Measurements from ENCODE around the gene UGCG.
A peak's percentile ranks its signal among the peaks of the same experiment; 100 is the strongest.
"Not testable (repeated sequence)": the region's sequence is repeated elsewhere in the genome, so short reads cannot be mapped to it uniquely, and the experiment has no call there.

UGCG gene

DNA sequence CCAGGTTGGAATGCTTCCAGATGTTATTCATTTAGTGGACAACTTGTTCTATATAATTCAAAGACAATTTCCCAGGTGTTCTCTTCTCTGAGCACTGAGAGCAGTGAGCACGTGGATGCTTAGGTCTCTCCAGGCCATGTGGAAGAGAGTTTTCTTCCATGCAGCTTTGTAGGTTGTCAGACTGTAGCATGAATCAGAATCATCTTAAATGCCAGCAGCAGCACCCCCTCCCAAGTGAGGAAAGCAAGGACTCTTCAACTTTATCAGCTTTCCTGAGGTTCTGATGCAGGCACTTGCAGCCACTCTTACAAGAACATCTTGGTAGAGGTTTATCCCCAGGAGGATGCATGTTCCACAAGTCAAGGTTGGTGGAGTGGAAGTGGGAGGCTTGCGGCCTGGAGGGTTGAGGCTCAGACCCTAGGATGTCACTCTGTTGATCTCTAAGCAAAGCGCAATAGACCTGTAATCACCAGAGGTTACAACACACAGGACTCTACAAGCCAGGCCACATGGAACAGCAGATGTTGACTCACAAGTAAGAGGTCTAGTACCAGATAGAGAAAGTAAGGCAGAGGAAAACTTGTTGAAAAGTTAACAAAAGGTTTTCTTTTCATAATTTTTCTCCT lies 47.7 kb downstream of the UGCG start:
- H3K4me3 ChIP-seq: no peak overlapping the region
- H3K4me2 ChIP-seq: peak overlapping the region; percentile 22 to 61 (median 53); a peak in 19 of 22 replicates
- no peaks in the 10 kb centered on the region for H3K36me3 ChIP-seq
- H3K27ac ChIP-seq: peak overlapping the region in 8 of 11 experiments; percentile 16 to 70 (median 49); a peak in 10 of 22 replicates
- no peaks in the 10 kb centered on the region for H4K20me1 ChIP-seq
- peaks cover 24 to 38% (median 30%) of the 10 kb centered on the region in 10 experiments for H3K4me1 ChIP-seq
- H3K27me3 ChIP-seq: no peaks in the 10 kb centered on the region
- peak overlapping the region in 4 of 11 experiments; percentile 12 to 52 (median 36); a peak in 3 of 22 replicates for H3K9ac ChIP-seq
- TF ChIP-seq Cebpa-rat (IDR thresholded peaks at IDR 0.05): peak in 5 of 11 experiments; percentile 39 to 77 (median 60); a peak in 8 of 22 replicates
- no peaks in the 10 kb centered on the region for H3K9me3 ChIP-seq (replicated peaks in 1 of 11)

DNA sequence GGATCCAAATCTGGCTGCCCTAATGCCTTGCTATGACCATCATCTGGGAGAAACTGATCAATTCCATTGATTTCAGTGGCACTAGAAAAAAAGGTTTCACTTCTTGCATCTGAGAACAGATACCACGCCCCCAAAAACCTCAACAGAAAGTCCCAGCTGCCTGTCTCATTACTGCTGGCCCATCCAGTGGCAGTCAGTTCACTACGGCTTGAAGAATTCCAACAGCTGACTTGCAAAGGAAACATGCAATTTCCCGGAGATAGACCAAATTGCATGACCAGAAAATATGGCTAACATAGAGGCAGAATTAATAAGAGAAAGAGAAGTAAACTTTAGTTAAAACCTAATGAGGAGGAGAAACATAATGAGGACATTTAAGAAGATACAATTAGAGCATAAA lies 48.6 kb downstream of the UGCG start:
- peak overlapping the region in 3 of 11 experiments; percentile 12 to 52 (median 51); a peak in 3 of 22 replicates for H3K9ac ChIP-seq

DNA sequence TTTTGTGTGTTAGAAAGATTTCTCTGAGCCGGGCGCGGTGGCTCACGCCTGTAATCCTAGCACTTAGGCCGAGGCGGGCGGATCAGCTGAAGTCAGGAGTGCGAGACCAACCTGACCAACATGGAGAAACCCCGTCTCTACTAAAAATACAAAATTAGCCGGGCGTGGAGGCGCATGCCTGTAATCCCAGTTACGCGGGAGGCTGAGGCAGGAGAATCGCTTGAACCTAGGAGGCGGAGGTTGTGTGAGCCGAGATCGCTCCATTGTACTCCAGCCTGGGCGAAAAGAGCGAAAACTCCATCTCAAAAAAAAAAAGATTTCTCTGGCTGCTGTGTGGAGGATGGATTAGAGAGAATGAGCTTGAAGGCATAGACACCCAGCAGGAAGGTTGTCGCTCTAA lies 51.5 kb downstream of the UGCG start:
- H3K9me3 ChIP-seq (replicated peaks in 1 of 11); H3K9ac ChIP-seq; H3K27me3 ChIP-seq; H3K36me3 ChIP-seq; H3K27ac ChIP-seq; H4K20me1 ChIP-seq; H3K4me3 ChIP-seq; H3K4me2 ChIP-seq: not testable (repeated sequence)
- H3K4me1 ChIP-seq: peaks cover 28 to 50% (median 39%) of the 10 kb centered on the region in 10 experiments

More for the DNA sequence above, 48.6 kb downstream of the UGCG start:
- Histone ChIP-seq H3K36me3 (no peaks in the 10 kb centered on the region), H4K20me1 (no peaks in the 10 kb centered on the region), H3K4me1 (peaks cover 28 to 45% (median 36%) of the 10 kb centered on the region in 10 experiments), H3K27ac (peak overlapping the region in 9 of 11 experiments; percentile 16 to 70 (median 49); a peak in 10 of 22 replicates), H3K27me3 (no peaks in the 10 kb centered on the region), H3K4me2 (peak overlapping the region; percentile 22 to 61 (median 53); a peak in 19 of 22 replicates), H3K4me3 (no peak overlapping the region), H3K9me3 (replicated peaks in 1 of 11) (no peaks in the 10 kb centered on the region)
- TF ChIP-seq Cebpa-rat (IDR thresholded peaks at IDR 0.05): no peak

DNA sequence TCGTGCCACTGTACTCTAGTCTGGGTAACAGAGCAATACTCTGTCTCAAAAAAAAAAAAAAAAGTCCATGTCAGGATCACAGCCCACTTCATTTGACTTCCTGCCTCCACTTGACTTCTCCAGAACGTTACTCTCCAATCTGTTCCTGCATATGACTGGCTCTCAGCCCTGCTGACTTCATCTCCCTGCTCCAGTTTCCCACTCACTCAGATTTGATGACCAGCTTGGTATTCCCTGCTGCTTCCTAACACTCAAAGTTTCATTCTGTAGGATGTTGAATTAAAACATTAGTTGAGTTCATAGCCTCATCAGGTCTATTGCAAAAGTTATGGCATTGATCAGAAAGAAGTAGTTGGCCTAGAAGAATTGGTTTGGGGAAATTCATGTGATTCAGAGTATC lies 52.3 kb downstream of the UGCG start:
- peaks cover 28 to 54% (median 40%) of the 10 kb centered on the region in 10 experiments for H3K4me1 ChIP-seq
- no peak overlapping the region for H3K4me3 ChIP-seq
- no peak for TF ChIP-seq Cebpa-rat (IDR thresholded peaks at IDR 0.05)
- no peaks in the 10 kb centered on the region for H3K36me3 ChIP-seq
- H3K27me3 ChIP-seq: no peaks in the 10 kb centered on the region
- no peak overlapping the region for H3K27ac ChIP-seq
- no peaks in the 10 kb centered on the region for H4K20me1 ChIP-seq
- no peak overlapping the region for H3K9ac ChIP-seq
- peak overlapping the region; percentile 1 to 53 (median 26); a peak in 16 of 22 replicates for H3K4me2 ChIP-seq
- H3K9me3 ChIP-seq (replicated peaks in 1 of 11): no peaks in the 10 kb centered on the region

DNA sequence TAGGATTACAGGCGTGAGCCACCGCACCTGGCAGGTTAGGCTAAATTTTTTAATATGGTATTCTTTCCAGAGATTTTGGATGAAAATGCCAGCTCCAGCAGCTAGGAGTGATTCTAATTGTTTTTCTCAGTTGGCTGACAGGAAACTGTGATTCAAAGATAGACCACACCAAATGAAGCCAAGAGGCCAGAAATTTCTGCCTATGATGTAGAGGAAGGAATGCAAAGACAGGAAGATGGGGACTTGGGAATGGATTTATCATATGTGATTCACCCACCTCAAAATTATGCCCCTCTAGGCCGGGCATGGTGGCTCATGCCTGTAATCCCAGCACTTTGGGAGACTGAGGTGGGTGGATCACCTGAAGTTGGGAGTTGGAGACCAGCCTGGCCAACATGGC lies 53.3 kb downstream of the UGCG start:
- H3K27me3 ChIP-seq: no peaks in the 10 kb centered on the region
- no peak overlapping the region for H3K9ac ChIP-seq
- H3K27ac ChIP-seq: no peak overlapping the region
- H3K4me2 ChIP-seq: peak overlapping the region in 5 of 11 experiments; percentile 14 to 53 (median 16); a peak in 6 of 22 replicates
- no peaks in the 10 kb centered on the region for H3K36me3 ChIP-seq
- no peak overlapping the region for H3K4me3 ChIP-seq
- H3K4me1 ChIP-seq: peaks cover 19 to 52% (median 31%) of the 10 kb centered on the region in 10 experiments
- H3K9me3 ChIP-seq (replicated peaks in 1 of 11): no peaks in the 10 kb centered on the region
- H4K20me1 ChIP-seq: no peaks in the 10 kb centered on the region
- TF ChIP-seq Cebpa-rat (IDR thresholded peaks at IDR 0.05): no peak

DNA sequence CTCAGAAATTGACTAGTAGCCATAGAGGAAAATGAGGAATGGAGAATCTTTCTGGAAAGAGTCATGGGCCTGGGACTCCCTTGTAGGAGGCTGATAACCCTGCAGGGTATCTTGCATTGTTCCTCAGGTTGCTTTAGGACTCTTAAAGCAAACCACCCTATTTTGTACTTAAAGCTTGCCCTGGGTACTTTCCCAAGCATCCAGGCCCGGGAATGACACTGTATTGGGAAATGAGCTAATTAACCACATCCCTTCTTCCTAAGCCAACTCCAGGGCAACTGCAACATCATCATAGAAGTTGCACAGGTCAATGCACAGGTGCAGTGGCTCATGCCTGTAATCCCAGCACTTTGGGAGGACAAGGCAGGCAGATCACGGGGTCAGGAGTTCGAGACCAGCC lies 55.9 kb downstream of the UGCG start:
- Histone ChIP-seq H3K27ac (no peak overlapping the region), H3K4me1 (peaks cover 16 to 60% (median 26%) of the 10 kb centered on the region in 10 experiments), H3K4me3 (no peak overlapping the region), H3K4me2 (peak overlapping the region in 4 of 11 experiments; percentile 2 to 55 (median 38); a peak in 3 of 22 replicates), H4K20me1 (no peaks in the 10 kb centered on the region), H3K36me3 (no peaks in the 10 kb centered on the region), H3K9ac (no peak overlapping the region), H3K9me3 (replicated peaks in 1 of 11) (no peaks in the 10 kb centered on the region), H3K27me3 (no peaks in the 10 kb centered on the region)
- TF ChIP-seq Cebpa-rat (IDR thresholded peaks at IDR 0.05): no peak

DNA sequence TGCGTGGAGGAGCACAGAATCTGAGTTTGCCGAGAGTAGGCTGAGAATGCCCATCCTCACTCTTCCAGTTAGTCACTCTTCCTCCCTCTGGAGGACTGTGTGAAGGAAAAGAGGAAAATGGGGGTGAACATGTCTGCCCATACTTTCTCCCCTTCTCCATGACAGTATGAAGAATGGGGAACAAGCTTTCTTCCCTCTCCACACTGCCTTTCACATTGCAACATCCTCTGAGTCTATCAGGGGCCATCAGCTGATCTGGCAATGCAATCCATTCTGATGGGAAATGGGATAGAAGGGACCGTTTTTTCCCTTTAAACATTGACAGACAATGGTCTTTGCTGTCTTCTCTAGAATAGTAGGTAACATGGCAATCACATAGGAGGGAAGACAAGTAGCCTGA lies 56.8 kb downstream of the UGCG start:
- H3K27me3 ChIP-seq: no peaks in the 10 kb centered on the region
- peaks cover 22 to 69% (median 35%) of the 10 kb centered on the region in 10 experiments for H3K4me1 ChIP-seq
- peak in 1 of 11 experiments; percentile 49; a peak in 1 of 22 replicates for TF ChIP-seq Cebpa-rat (IDR thresholded peaks at IDR 0.05)
- peak overlapping the region in 3 of 11 experiments; percentile 28 to 44 (median 44); a peak in 6 of 22 replicates for H3K27ac ChIP-seq
- H3K36me3 ChIP-seq: no peaks in the 10 kb centered on the region
- no peak overlapping the region for H3K9ac ChIP-seq
- H3K9me3 ChIP-seq (replicated peaks in 1 of 11): no peaks in the 10 kb centered on the region
- peak overlapping the region in 5 of 11 experiments; percentile 26 to 74 (median 55); a peak in 8 of 22 replicates for H3K4me2 ChIP-seq
- H4K20me1 ChIP-seq: no peaks in the 10 kb centered on the region
- H3K4me3 ChIP-seq: no peak overlapping the region

DNA sequence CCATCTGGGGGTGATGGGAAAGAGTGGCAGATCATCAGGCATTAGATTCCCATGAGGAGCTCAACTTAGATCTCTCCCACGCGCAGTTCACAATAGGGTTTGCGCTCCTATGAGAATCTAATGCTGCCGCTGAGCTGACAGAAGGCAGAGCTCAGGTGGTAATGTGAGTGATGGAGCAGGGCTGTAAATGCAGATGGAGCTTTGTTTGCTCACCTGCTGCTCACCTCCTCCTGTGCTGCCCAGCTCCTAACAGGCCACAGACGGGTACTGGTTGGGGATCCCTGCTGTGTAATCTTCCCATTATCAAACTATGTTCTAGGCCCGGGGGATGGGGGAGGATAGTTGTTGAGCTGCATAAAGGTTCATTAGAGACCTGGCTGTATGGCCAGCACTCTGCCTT lies 58.4 kb downstream of the UGCG start:
- H3K27me3 ChIP-seq: no peaks in the 10 kb centered on the region
- H3K27ac ChIP-seq: no peak overlapping the region
- no peaks in the 10 kb centered on the region for H4K20me1 ChIP-seq
- no peak overlapping the region for H3K9ac ChIP-seq
- peaks cover 14 to 69% (median 26%) of the 10 kb centered on the region in 10 experiments for H3K4me1 ChIP-seq
- H3K4me3 ChIP-seq: no peak overlapping the region
- no peaks in the 10 kb centered on the region for H3K36me3 ChIP-seq
- H3K4me2 ChIP-seq: no peak overlapping the region
- TF ChIP-seq Cebpa-rat (IDR thresholded peaks at IDR 0.05): no peak
- H3K9me3 ChIP-seq (replicated peaks in 1 of 11): no peaks in the 10 kb centered on the region

DNA sequence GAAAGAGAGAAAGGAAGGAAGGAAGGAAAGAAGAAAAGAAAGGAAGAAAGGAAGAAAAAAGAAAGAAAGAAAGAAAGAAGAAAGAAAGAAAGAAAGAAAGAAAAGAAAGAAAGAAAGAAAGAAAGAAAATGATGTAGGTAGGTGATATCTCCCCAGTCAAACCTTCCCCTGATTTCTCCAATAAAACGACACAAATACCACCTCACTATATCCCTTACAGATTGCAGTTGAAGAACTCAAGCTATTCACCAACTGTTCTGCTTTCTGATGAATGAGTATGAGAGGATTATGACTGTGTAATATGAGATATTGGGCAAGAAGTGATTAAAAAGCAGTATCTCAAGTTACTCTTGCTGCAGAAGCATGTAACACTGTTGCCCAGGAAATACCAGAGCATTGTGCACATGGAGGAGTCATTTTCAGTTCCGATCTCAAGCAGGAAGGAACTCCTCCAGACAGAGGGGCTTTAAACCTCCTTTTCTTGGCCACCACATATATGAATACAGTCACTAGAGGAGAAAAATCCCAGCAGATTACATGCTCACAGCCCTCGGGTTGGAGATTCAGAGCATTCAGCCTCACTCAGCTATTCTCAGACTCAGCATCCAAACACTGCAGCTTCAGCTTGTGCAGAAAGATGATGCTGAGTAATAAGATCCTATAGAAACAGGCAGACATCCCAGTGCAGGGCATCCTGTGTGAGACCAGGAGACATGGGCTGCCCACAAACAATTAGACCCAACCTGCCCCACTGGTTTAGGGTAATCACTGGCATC lies 61.4 kb downstream of the UGCG start:
- peak overlapping the region; percentile 25 to 76 (median 67); a peak in 20 of 22 replicates for H3K27ac ChIP-seq
- peaks cover 14 to 66% (median 23%) of the 10 kb centered on the region in 10 experiments for H3K4me1 ChIP-seq
- TF ChIP-seq Cebpa-rat (IDR thresholded peaks at IDR 0.05): peak in 8 of 11 experiments; percentile 40 to 78 (median 65); a peak in 13 of 22 replicates
- H3K4me3 ChIP-seq: 0 out of 20 replicates have a peak overlapping the region, but pooled peaks of 1 of the 10 experiments have one; percentile 12
- 0 out of 22 replicates have a peak, but pooled peaks cover 0 to 3% (median 0%) of the 10 kb centered on the region in 11 experiments for H3K9me3 ChIP-seq (replicated peaks in 1 of 11)
- no peaks in the 10 kb centered on the region for H3K27me3 ChIP-seq
- no peaks in the 10 kb centered on the region for H3K36me3 ChIP-seq
- no peaks in the 10 kb centered on the region for H4K20me1 ChIP-seq
- H3K4me2 ChIP-seq: peak overlapping the region; percentile 32 to 84 (median 78)
- H3K9ac ChIP-seq: peak overlapping the region in 10 of 11 experiments; percentile 7 to 64 (median 46); a peak in 14 of 22 replicates
